Smooth muscle cell (in vitro differentiated cells): Measurements from ENCODE around the gene CPSF4L. TPM values are rescaled to one million over a fixed set of nuclear protein-coding genes. Genes with fewer than 3 reads are reported as not detected.

ENCODE experiments used
- DNase-seq: peaks from one replicate; lab custom pipeline; 2025; ENCODE audit not compliant: unreplicated experiment; lab: John Stamatoyannopoulos, UW
- H2AFZ ChIP-seq: fragments of 200-600 bp; sonication (generic); 2 replicates; pipeline ENCODE4 v1.6.0; 2016; ENCODE audit warnings: antibody characterized with exemption, low read depth, mild to moderate bottlenecking
- H3F3A ChIP-seq: fragments of 200-600 bp; sonication (generic); 2 replicates; pipeline ENCODE4 v1.6.0; 2017; ENCODE audit warnings: antibody characterized with exemption, low read depth
- H3K27ac ChIP-seq: fragments of 200-600 bp; sonication (generic); 2 replicates; pipeline ENCODE4 v1.5.1; 2016; ENCODE audit warnings: low read depth, mild to moderate bottlenecking
- H3K27me3 ChIP-seq: fragments of 200-600 bp; sonication (generic); 2 replicates; pipeline ENCODE4 v1.6.1; 2016; ENCODE audit warnings: low read depth, mild to moderate bottlenecking
- H3K36me3 ChIP-seq: fragments of 200-600 bp; sonication (generic); 2 replicates; pipeline ENCODE4 v1.5.1; 2016; ENCODE audit warnings: low read depth
- H3K4me1 ChIP-seq: fragments of 200-600 bp; sonication (generic); 2 replicates; pipeline ENCODE4 v1.5.1; 2016; ENCODE audit warnings: low read depth
- H3K4me2 ChIP-seq: fragments of 200-600 bp; sonication (generic); 2 replicates; pipeline ENCODE4 v1.6.0; 2016; ENCODE audit warnings: mild to moderate bottlenecking
- H3K4me3 ChIP-seq: fragments of 200-600 bp; sonication (generic); 2 replicates; pipeline ENCODE4 v1.5.1; 2016; ENCODE audit warnings: mild to moderate bottlenecking
- H3K79me2 ChIP-seq: fragments of 200-600 bp; sonication (generic); 2 replicates; pipeline ENCODE4 v1.6.0; 2016; ENCODE audit warnings: low read depth, mild to moderate bottlenecking
- H3K9ac ChIP-seq: fragments of 200-600 bp; sonication (generic); 2 replicates; pipeline ENCODE4 v1.6.0; 2016; ENCODE audit warnings: low read depth
- H3K9me3 ChIP-seq: fragments of 200-600 bp; sonication (generic); replicated peaks from 2 replicates; pipeline ENCODE4 v1.5.1; 2016; ENCODE audit warnings: low read depth
- H4K20me1 ChIP-seq: fragments of 200-600 bp; sonication (generic); 2 replicates; pipeline ENCODE4 v1.6.0; 2016; ENCODE audit warnings: low read depth
- WGBS: methylation state at CpG from one replicate; pipeline ENCODE4 v1.1.7; 2016; ENCODE audit warnings: low lambda C conversion rate; 5-methylcytosine and 5-hydroxymethylcytosine counted together
- polyA plus RNA-seq: library from polyadenylated mRNA; unstranded; fragments of >200 nt; fragmentation: Nextera tagmentation; extraction: Ambion mirVana; gene quantifications from 2 replicates; pipeline ENCODE4 v1.2.1, GENCODE V29; 2016
- total RNA-seq: library from RNA; depleted of rRNA; stranded (reverse); fragments of >200 nt; gene quantifications from 2 replicates; pipeline ENCODE4 v1.2.3, GENCODE V29; 2014
- TF ChIP-seq, protein P1 (sequence below): fragments of 200-600 bp; sonication (generic); IDR thresholded peaks from 2 replicates; pipeline ENCODE4 v1.5.1; 2017; ENCODE audit warnings: borderline replicate concordance, mild to moderate bottlenecking, antibody characterized with exemption; ENCODE audit not compliant: insufficient read depth, poor library complexity, severe bottlenecking

Gene CPSF4L
- total and polyA plus RNA-seq, 2 experiments from 2014 or later, result not detected

DNA sequence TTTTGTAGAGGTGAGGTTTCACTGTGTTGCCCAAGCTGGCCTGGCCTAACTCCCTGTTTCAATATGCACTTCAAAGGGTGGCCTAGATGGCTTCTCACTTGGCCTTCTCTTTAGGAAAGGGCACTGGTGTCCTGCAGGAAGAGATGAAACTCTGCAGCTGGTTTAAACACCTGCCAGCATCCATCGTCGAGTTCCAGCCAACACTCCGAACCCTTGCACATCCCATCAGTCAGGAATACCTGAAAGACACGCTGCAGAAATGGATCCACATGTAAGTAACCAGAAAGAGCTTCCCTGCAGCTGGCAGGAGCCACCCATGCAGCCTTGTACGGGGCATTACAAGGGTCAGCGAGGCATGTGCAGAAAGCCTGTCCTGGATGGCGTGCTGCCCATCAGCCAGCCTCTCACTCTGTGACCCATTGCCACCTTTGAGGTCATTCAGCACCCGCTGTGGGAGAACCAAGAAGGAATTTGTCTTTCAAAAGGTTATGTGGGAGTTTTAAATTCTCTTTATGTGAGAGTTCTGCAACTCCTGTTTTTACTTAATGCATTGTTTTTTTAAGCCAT is 61.8 kb downstream of the CPSF4L start:
- Histone ChIP-seq H3K79me2 (peaks cover 3% of the 10 kb centered on the region), H2AFZ (no peak overlapping the region), H3K4me1 (no peaks in the 10 kb centered on the region), H4K20me1 (peaks cover 28% of the 10 kb centered on the region), H3K27ac (no peak overlapping the region), H3K9ac (no peak overlapping the region), H3K4me2 (no peak overlapping the region), H3K4me3 (no peak overlapping the region), H3K9me3 (no peaks in the 10 kb centered on the region), H3K27me3 (no peaks in the 10 kb centered on the region), H3K36me3 (peaks cover 28% of the 10 kb centered on the region), H3F3A (no peaks in the 10 kb centered on the region)
- TF ChIP-seq, protein P1, sequence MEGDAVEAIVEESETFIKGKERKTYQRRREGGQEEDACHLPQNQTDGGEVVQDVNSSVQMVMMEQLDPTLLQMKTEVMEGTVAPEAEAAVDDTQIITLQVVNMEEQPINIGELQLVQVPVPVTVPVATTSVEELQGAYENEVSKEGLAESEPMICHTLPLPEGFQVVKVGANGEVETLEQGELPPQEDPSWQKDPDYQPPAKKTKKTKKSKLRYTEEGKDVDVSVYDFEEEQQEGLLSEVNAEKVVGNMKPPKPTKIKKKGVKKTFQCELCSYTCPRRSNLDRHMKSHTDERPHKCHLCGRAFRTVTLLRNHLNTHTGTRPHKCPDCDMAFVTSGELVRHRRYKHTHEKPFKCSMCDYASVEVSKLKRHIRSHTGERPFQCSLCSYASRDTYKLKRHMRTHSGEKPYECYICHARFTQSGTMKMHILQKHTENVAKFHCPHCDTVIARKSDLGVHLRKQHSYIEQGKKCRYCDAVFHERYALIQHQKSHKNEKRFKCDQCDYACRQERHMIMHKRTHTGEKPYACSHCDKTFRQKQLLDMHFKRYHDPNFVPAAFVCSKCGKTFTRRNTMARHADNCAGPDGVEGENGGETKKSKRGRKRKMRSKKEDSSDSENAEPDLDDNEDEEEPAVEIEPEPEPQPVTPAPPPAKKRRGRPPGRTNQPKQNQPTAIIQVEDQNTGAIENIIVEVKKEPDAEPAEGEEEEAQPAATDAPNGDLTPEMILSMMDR, result no peak
- WGBS, result 98% methylated on average over 8 of the region's 8 CpGs
- DNase-seq, result no peak

GRCh38 chr17:73198930-73199260 is 62.8 kb downstream of the CPSF4L start:
- Histone ChIP-seq H3K4me2 (no peak overlapping the region), H2AFZ (no peak overlapping the region), H3K27ac (no peak overlapping the region), H3K79me2 (peaks cover 10% of the 10 kb centered on the region), H3K36me3 (peaks cover 28% of the 10 kb centered on the region), H3K27me3 (no peaks in the 10 kb centered on the region), H3K9ac (no peak overlapping the region), H3K9me3 (no peaks in the 10 kb centered on the region), H3K4me1 (peaks cover under 1% of the 10 kb centered on the region), H3F3A (no peaks in the 10 kb centered on the region), H3K4me3 (no peak overlapping the region), H4K20me1 (peaks cover 28% of the 10 kb centered on the region)
- TF ChIP-seq, protein P1, result no peak
- 96% methylated on average over 7 of the region's 7 CpGs for WGBS
- DNase-seq, result no peak

Other genes starting within 250 kb of the CPSF4L start
- 11.6 and 36.7 TPM in 2 replicates for gene SLC39A11, start 169.2 kb downstream of the CPSF4L start, total RNA-seq
- gene SLC39A11, start 169.2 kb downstream of the CPSF4L start, polyA plus RNA-seq, result 9.2 and 16.3 TPM in 2 replicates
- gene SSTR2, start 96.9 kb downstream of the CPSF4L start, total RNA-seq, result 0.04 and 0.45 TPM in 2 replicates
- 0.83 TPM in 1 of 2 replicates, not detected in the other for gene SSTR2, start 96.9 kb downstream of the CPSF4L start, polyA plus RNA-seq
- gene COG1, start 68.8 kb downstream of the CPSF4L start, total RNA-seq, result 23.1 and 29.4 TPM in 2 replicates
- gene COG1, start 68.8 kb downstream of the CPSF4L start, polyA plus RNA-seq, result 37.8 and 45.8 TPM in 2 replicates
- gene CDC42EP4, start 50.1 kb upstream of the CPSF4L start, total RNA-seq, result 13.4 and 15.1 TPM in 2 replicates
- 21.2 and 21.4 TPM in 2 replicates for gene CDC42EP4, start 50.1 kb upstream of the CPSF4L start, polyA plus RNA-seq